ENCODE results near the gene NECTIN2.

The NECTIN2 gene

DNA sequence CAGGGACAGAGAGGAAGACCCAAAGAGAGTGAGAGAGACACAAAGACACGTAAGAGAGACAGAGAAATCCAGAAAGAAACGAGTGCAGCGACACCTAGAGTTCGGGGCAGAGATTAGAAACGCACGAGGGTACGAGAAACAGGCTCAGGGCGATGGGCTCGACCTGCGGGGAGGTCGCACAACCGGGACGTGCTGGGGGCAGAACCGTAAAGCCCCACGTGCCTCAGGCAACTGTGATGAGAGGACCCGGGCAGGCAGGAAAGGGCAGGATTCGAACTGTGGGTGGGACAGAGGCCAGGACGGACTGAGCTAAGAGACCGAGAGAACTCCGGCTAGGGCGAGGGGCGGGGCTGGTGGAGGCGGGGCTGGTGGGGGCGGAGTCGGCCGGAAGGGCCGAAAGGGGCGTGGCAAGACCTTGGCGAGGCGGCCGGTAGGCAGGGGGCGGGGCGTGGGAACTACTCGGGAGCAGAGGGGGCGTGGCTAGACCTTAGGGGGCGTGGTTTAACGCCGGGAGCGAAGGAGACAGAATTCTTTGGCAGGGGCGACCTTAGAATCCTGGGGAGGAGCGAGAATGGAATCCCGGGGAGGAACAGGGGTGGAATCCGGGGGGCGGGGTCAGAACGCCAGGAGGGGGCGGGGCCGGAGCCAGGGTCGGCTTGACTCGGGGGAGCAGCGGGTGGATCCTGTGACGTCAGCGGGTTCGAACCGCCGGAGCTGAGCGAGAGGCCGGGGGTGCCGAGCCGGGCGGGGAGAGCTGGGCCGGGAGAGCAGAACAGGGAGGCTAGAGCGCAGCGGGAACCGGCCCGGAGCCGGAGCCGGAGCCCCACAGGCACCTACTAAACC, at the start of gene NECTIN2:
Gene NECTIN2, plus strand, starts transcription at position 686 of the 843 bp plus-strand sequence. CDS start 229 bp downstream, outside the sequence.
- DNase-seq, result peak; percentile 93

DNA sequence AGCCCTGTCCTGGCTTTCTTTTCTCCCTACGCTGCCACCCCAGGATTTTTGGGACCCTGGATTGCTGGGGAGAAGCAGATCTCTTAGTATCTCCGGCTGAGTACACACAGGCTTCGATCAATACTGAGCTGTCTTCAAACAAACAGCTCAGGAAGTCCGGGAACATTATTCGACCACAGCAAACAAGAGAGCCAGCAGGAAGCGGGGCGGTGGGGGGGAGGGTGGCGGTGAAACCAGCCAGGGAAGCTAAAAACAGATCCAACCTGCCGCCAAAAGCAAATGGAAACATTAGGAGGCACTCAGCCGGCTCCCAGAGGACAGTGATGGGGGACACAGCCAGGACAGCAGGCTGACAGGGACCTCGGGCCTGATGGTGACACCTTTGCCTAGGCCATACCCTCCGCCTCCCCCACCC, 49.4 kb upstream of the NECTIN2 start:
- DNase-seq, result no peak

DNA sequence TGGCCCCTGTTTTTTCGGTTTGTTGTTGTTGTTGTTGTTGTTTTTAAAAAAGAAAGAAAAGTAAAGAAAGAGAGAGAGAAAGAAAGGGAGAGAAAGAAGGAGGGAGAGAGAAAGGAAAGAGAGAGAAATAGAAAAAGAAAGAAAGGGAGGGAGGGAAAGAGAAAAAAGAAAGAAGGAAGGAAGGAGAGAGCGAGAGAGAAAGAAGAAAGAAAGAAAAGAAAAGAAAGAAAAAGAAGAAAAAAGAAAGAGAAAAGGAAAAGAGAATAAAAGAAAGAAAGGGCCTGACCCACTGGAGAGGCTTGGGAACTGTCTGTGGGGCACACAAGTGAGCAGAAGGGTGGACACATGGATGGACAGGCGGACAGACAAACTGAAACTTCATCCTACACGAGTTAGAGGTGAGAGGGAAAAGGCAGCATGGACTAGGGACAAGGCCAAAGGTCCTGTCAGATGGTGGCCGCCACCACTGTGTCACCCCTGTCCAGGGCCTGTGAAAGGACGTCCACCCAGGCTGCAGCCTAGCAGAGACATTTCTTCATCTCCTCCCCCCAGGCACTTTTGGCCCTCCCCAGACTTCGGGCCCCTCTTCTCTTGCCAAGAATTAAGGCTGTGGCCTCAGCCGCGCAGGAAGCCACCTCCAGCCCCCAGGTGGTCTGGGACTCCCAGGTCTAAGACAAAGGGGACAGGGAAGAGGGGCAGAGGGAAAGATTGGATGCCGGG, 46.3 kb upstream of the NECTIN2 start:
- DNase-seq, result no peak

DNA sequence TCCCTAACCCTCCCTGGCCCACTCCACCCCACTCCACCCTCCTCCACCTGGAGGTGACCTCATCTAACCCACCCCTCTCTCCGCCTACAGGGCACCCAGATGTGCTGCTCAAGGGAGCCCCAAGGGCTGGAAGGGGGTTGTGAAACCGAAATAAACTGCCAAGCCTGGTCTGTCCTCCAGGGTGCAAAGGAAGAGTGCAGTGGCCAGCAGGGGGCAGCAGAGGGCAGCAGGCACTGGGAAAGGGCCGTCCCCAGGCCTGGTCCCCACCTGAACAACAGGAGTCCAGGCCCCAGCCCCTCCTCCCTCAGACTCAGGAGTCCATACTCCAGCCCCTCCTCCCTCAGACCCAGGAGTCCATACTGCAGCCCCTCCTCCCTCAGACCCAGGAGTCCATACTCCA, 45.6 kb upstream of the NECTIN2 start:
- DNase-seq, result peak; percentile 60

DNA sequence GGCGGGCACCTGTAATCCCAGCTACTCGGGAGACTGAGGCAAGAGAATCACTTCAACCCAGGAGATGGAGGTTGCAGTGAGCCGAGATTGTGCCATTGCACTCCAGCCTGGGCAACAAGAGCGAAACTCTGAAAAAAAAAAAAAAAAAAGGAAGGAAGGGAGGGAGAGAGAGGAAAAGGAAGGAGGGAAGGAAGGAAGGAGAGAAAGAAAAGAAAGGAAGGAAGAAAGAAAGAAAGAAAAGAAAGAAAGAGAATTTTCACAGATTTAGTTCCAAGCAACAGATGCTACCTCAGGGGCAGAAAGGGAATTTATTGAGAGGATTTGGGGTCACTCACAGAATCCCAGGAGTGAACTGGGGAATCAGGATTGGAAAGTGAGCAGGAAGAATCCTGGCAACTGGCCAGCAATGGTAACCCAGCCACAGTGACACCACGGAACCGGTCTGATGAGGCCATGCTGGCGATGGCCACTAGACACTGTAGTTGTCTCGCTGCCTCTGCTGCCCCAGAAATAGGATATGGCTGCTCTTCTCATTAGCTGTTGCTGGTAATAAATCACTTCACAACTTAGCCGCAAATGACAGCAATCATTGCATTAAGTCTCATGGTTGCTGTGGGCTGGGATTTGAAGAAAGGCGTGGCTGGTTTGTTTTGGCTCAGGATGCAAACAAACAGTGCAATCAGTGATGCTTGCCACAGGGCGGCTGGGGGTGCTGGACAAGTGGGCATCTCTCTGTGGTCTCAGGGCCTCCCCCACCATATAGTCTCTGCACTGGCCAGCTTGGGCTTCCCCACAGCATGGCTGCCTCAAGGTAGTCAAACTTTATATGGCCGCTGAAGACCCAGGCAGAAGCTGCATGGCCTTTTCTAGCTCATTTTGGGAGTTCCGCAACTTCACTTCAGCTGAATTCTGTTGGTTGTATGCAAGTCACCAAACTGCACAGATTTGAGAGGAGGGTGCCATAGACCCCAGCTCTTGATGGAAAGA, 42.4 kb upstream of the NECTIN2 start:
- no peak for DNase-seq

DNA sequence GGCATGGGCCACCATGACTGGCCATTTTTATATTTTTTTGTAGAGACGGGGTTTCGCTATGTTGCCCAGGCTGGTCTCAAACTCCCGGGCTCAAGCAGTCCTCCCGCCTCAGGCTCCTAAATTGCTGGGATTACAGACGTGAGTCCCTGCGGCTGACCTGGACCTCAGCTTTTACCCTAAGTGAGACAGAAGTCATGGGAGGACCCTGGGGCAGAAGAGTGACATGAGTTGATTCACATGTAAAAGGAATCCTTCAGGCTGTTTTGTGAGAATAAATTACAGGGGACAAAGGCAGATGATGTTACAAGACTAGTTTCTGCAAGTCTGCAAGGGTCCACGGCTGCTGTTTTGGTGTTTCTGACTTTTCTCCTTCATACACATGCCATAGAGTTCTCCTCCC, 39.8 kb upstream of the NECTIN2 start:
- no peak for DNase-seq

DNA sequence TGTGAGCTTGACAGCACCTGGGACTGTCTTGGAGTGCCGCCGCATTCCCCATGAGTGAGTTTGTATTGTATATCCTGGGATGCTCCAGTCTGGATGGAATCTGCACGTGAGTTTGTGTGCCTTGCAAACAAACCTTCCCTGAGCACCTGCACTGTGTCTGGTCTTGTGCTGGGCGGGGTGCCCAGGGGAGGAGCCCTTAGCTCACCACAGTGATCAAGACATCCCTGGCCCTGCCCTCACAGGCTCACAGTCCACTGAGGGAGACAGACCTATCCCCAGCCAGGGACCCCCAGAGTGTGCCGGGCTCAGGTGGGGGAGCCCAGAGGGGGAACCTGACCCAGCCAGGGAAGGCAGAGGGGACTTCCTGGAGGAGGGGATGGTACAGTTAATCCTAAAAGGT, 38.9 kb upstream of the NECTIN2 start:
- no peak for DNase-seq

DNA sequence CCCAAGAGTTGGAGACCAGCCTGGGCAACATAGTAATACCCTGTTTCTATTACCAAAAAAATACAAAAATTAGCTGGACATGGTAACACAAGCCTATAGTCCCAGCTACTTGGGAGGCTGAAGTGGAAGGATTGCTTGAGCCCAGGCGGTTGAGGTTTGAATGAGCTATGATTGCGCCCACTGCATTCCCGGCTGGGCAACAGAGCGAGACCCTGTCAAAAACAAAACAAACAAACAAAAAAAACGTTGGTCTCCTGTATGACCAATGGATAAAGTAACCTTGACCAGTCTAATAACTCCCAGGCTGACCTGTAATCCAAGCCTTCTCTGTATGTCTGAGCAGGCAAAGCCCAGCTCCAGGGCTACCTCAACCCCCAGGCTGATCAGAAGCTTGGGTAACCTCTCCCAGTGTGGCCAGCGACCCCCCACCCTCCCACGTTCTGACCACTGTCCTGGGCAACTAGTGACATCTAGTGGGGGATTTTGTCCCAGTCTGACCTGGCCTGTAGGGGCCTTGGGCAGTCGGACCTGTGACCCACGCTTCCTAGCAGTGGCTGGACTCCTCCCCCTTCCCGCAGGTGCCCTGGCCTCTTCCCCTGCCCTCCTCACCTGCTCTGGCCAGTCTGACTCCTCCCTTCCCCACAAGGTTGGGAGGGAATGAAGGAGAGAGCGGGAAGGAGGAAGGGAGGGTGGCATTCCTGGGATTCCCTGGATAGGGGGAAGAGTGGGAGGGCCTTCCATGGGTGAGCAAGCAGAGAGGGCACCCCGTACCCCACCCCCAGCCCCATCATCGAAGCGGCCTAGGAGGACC, 38.2 kb upstream of the NECTIN2 start:
- no peak for DNase-seq

DNA sequence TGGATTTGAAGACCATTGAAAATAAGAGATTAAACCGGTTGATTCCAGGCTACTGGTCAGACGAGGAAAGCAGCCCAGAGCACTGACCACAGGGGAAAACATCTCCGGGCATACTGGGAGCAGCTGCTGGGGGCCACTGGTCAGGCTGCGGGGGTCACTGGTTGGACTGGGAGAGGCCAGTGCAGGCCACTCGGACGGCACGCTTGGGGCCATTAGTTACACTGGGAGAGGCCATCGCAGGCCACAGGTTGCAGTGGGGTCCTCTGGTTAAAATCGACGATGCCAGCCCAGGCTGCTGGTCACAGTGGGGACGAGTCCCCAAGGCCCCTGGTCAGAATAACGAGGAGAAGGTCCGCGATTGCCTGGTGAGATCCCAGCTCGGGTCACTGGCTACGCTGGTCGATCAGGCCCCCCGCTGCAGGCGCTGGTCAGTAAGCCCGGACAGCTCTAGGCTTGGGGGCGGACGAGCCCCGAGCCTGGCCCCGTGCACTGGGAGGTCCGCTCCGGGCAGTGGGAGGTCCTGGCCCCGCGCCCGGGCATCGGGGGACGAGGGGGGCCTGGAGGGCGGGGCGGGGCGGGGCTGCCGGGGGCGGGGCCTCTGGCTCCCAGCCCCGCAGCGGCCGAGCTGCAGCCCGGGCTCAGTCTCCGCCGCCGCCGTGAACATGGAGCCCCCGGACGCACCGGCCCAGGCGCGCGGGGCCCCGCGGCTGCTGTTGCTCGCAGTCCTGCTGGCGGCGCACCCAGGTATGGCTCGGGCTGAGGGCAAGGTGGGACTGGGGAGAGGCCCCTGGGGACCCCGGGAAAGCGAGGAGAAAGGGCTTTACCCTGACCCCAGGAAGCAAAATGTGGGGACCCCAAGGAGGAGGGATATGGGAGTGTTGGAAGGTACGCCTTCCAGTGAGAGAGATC, 37.4 kb upstream of the NECTIN2 start, which contains the start of gene BCAM:
Gene BCAM, plus strand, starts transcription at position 641 of the 909 bp plus-strand sequence. Its CDS starts 22 bp downstream, at position 663.
- no peak for DNase-seq

DNA sequence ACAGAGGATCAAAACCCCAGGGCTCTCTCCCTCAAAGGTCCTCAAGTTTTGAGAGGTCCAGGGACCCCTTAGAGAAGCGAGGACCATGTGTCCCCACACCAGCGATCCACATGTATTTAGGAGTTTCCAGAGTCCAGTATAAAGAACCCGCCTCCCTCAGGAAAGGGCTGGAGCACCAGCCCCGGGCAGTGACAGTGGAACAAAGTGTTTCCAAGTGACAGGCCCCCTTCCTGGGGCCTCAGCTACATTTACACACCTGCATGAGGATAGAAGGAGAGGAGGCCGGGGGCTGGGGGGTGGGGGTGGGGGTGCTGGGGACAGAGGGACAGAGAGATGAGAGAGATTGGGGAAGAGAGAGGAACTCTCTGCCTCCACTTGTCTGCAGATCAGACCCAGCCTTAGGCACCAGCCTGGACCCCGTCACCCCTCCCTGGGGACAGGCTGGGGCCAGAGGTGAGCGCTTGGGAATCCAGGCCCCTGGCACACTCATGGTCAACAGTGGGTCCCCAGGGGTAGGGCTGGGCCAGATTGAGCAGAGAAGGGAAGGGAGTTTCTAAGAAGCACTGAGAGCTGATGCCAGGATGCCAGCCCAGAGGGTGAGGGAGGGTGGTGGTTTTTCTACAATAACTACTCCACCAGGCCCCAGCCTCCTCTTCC, 36.4 kb upstream of the NECTIN2 start:
- DNase-seq, result no peak

DNA sequence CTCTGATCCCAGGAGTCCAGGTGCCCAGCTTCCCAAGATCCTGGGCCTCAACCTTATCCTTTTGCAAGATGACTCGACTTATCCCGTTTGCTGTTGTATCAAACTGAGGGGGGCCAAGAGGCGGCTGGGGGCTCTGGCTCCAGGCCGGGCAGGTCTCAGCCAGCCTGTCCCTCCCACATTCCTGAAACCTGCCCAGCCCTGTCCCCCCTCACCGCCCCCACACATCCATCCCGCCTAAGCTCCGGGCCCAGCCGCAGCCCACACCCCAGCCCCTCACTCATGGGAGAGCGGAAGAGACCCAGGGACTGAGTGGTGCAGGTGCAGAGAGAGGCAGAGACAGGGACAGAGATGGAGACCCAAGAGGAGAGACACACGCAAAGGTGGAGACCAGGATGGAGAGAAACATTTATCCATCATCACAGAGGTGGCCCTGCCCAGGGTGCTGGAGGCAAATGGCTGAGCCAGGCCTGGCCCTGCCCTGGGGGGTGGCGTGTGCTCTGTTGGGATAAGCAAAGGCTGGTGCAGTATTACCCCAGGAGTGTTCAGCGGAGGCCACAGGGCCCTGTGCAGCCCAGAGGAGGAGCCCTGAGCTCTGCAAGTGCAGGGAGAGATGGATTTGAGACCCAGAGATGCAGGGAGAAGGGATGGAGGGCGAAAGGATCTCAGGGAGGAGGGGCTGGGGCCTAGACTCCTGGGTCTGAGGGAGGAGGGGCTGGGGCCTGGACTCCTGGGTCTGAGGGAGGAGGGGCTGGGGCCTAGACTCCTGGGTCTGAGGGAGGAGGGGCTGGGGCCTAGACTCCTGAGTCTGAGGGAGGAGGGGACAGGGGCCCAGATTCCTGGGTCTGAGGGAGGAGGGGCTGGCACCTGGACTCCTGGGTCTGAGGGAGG, 35.6 kb upstream of the NECTIN2 start:
- DNase-seq, result no peak

DNA sequence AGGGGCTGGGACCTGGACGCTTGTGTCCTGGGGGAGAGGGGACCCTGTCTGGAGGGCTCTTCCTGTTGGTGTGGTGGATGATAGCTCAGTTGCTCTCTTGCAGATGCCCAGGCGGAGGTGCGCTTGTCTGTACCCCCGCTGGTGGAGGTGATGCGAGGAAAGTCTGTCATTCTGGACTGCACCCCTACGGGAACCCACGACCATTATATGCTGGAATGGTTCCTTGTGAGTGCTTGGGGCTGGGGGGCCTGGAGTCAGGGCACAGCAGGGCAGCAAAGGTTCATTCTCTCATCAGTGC, 35.0 kb upstream of the NECTIN2 start:
- DNase-seq, result no peak

DNA sequence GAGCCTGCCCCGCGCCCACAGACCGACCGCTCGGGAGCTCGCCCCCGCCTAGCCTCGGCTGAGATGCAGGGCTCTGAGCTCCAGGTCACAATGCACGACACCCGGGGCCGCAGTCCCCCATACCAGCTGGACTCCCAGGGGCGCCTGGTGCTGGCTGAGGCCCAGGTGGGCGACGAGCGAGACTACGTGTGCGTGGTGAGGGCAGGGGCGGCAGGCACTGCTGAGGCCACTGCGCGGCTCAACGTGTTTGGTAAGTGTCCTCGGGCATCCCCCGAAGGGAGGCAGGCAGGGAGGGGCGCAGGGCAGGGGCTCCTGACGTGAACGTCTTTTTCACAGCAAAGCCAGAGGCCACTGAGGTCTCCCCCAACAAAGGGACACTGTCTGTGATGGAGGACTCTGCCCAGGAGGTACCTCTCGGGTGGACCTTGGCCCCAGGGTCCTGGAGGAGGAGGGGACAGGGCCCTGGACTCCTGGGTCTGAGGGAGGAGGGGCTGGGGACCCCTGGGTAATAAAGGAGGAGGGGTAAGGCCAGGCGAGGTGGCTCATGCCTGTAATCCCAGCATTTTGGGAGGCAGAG, 33.9 kb upstream of the NECTIN2 start:
- no peak for DNase-seq

DNA sequence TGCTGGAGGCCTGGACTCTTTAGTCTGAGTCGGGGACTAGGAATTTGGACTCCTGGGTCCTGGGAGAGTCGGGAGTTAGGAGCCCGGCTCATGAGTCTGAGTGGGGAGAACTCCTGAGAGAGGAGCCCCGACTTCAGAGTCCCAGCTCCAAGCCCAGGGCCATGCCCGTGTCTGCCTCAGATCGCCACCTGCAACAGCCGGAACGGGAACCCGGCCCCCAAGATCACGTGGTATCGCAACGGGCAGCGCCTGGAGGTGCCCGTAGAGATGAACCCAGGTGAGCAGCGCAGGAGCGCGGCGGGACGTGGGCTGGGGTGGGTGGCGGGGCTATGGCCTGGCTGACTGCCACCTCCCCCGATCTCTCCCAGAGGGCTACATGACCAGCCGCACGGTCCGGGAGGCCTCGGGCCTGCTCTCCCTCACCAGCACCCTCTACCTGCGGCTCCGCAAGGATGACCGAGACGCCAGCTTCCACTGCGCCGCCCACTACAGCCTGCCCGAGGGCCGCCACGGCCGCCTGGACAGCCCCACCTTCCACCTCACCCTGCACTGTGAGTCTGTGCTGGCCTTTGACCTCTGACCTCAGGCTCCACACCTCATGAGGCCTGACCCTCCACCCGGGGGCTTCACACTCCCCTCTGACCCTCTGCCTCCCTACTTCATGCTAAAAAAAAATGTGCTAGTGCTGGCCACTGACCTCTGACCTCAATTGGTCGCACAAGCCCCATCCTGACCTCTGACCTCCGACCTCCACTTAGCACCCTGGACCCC, 32.8 kb upstream of the NECTIN2 start:
- DNase-seq, result no peak

DNA sequence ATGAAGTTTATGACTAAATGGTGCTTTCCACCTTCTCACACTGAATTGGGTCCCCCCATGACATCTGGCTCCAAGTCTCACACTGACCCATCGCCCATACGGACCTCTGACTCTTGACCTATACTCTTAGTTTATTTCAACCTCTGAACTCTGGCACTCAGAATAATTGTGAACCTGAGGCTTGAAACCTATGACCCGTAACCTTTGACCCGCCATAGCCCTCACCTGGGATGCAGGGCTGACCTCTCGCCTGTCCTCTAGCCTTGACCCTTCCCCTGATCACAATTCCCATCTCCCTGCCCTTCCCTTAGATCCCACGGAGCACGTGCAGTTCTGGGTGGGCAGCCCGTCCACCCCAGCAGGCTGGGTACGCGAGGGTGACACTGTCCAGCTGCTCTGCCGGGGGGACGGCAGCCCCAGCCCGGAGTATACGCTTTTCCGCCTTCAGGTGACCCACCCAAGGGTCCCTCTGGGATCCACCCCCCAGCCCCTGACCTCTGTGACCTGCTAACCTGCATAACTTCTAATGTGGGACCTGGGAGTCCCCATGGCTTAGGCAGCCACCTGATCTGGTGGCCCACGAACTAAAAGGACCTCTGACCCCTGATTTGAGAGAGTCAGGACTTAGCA, 32.1 kb upstream of the NECTIN2 start:
- DNase-seq, result no peak

DNA sequence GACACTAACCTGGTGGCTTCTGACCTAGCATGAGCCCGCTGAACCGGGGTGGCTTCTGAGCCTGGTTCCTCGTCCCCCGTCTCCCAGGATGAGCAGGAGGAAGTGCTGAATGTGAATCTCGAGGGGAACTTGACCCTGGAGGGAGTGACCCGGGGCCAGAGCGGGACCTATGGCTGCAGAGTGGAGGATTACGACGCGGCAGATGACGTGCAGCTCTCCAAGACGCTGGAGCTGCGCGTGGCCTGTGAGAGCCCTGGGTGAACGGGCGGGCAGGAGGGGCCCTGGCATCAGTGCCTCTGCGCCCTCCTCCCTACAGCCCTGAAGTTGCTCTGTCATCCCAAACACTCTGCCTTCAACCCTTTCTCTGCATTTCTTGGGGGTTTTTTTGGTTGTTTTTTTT, 31.6 kb upstream of the NECTIN2 start:
- DNase-seq, result no peak

DNA sequence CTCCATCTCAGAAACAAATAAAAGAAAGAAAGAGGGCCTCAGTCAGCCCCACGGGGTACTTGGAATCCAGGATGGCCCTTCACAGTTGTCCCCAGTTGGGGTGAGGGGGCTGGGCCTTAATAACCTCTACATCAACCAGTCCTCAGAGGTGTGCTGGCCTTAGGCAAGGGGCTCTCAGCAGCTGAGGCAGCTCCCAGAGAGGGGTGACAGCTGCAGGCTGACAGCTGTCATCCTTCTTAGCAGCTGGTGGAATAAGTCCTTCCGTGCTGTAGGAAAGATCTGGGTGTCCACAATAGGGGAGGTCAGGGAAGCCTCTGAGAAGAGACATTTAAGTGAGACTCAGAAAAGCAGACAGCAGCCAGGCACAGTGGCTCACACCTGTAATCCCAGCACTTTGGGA, 29.8 kb upstream of the NECTIN2 start:
- no peak for DNase-seq

Measured in NCI-H1048 (cell line).